ENCODE data around the gene CCND1. TPM values are rescaled to one million over a fixed set of nuclear protein-coding genes. Genes with fewer than 3 reads are reported as not detected.
A peak's percentile ranks its signal among the peaks of the same experiment; 100 is the strongest.

The CCND1 gene
- total RNA-seq, 1 experiment from 2014 or later, result 392 TPM

DNA sequence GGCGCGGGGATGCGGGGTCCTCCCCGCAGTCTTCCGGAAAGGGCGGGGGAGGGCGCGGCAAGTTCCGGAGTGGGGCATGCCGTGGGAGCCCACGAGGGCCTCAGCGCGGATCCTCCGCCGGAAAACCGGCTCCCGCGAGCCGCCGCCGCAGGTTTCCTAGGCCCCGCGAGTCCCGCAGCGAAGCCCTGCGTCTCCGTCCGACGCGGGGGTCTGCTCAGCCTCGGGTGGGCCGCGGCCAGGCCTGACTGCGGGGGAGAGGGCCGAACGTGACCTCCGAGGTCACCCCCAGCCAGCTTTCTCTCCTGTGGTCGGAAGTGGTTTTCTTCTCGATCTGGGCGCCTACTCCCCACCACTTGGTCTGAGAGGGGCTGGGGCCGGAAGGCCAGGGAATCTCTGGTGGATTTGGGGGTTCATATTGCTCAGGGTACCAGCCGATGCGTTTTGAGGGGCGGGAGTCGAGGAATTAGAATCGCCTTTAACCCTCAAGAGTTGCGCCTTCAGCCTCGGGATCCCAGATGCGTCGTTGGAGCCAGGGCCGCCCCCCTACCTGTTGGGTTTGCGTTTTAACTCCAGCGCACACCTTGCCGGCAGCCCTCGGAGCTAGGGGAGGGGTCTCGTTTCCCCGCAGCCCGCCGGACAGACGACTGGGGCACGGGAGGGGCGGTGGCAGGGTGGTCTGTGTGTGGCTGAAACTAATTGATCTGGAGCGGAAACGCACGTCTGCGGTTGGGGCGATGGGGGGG, 3.6 kb upstream of the CCND1 start:
- no peaks in the 10 kb centered on the region for H3K4me1 Mint-ChIP-seq (ENCODE audit: low read depth, unreplicated experiment)
- intact Hi-C loops (cut with micrococcal nuclease; ENCODE audit: unreplicated experiment), result no loop called here
- no peaks in the 10 kb centered on the region for H3K9me3 Mint-ChIP-seq (ENCODE audit: low read depth, unreplicated experiment)
- CTCF ChIA-PET, result no interaction called here
- H3K36me3 Mint-ChIP-seq (ENCODE audit: insufficient read depth, unreplicated experiment), result peaks cover 50% of the 10 kb centered on the region
- TF ChIP-seq, protein P1, sequence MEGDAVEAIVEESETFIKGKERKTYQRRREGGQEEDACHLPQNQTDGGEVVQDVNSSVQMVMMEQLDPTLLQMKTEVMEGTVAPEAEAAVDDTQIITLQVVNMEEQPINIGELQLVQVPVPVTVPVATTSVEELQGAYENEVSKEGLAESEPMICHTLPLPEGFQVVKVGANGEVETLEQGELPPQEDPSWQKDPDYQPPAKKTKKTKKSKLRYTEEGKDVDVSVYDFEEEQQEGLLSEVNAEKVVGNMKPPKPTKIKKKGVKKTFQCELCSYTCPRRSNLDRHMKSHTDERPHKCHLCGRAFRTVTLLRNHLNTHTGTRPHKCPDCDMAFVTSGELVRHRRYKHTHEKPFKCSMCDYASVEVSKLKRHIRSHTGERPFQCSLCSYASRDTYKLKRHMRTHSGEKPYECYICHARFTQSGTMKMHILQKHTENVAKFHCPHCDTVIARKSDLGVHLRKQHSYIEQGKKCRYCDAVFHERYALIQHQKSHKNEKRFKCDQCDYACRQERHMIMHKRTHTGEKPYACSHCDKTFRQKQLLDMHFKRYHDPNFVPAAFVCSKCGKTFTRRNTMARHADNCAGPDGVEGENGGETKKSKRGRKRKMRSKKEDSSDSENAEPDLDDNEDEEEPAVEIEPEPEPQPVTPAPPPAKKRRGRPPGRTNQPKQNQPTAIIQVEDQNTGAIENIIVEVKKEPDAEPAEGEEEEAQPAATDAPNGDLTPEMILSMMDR (IDR thresholded peaks at IDR 0.05; ENCODE audit: unreplicated experiment), result no peak
- peak overlapping the region; percentile 88 for H3K4me3 Mint-ChIP-seq (ENCODE audit: low read depth, unreplicated experiment)
- BruUV-seq (replicated peaks), result no TSS peak
- H3K27me3 Mint-ChIP-seq (ENCODE audit: unreplicated experiment), result no peaks in the 10 kb centered on the region
- no peak overlapping the region for H3K27ac Mint-ChIP-seq (ENCODE audit: unreplicated experiment)
- DNase-seq, result no peak

DNA sequence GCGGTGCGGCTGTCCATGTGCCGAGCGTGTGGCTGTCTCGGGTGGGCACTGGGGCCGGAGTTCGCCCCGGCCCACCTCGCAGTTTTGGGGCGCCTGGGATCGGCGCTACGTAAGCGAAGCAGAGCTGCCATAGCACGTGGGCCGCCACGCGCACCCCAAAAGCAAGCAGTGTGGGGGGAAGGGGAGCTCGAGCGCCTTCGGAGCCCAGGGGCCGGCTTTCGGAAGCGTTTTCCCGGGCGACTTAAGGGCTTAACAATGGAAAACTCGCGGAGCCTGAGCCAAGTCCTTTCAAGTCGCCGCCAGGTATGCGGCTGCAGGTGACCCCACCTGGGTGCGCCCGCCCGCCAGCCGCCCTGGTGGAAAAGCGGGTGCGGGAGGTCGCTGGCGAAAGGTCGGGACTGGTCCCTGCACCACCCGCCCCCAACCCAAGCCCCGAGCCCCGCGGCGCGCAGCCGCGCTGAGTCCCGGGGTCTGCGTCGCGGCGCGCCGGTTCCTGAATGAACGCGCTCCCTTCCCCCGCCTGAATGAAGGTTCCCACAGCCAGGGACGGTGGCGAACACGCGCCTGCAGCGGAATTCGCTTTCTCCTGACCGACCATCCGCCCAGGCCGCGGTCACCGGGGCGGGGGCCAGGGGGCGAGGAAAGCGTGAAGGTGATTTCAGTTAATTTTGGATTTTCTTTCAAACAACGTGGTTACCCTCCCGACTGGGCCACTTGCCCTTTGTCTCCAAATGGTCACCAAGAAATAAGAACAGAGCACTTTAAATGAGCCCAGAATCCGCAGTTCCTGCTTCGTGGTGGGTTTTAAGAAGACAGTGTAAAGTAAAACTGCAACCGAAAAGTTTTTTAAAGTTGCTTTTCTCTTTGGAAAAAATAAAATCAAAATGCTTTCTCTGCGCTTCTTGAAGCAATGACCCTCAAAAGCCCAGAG, 2.8 kb upstream of the CCND1 start:
- intact Hi-C loops (cut with micrococcal nuclease; ENCODE audit: unreplicated experiment), result no loop called here
- Mint-ChIP-seq H3K27me3 (ENCODE audit: unreplicated experiment) (no peaks in the 10 kb centered on the region), H3K4me3 (ENCODE audit: low read depth, unreplicated experiment) (peak overlapping the region; percentile 88), H3K36me3 (ENCODE audit: insufficient read depth, unreplicated experiment) (peaks cover 57% of the 10 kb centered on the region), H3K4me1 (ENCODE audit: low read depth, unreplicated experiment) (no peaks in the 10 kb centered on the region), H3K27ac (ENCODE audit: unreplicated experiment) (peak overlapping the region; percentile 74), H3K9me3 (ENCODE audit: low read depth, unreplicated experiment) (no peaks in the 10 kb centered on the region)
- CTCF ChIA-PET, result interaction anchor here (0.8 to 1.1 kb wide), 4 partner anchors 336 to 537 kb away, joined by 3 to 7 read pairs (median 6); no protein-coding TSS in a partner anchor
- TF ChIP-seq, protein P1 (IDR thresholded peaks at IDR 0.05; ENCODE audit: unreplicated experiment), result no peak
- no TSS peak for BruUV-seq (replicated peaks)
- peak; percentile 57 for DNase-seq

DNA sequence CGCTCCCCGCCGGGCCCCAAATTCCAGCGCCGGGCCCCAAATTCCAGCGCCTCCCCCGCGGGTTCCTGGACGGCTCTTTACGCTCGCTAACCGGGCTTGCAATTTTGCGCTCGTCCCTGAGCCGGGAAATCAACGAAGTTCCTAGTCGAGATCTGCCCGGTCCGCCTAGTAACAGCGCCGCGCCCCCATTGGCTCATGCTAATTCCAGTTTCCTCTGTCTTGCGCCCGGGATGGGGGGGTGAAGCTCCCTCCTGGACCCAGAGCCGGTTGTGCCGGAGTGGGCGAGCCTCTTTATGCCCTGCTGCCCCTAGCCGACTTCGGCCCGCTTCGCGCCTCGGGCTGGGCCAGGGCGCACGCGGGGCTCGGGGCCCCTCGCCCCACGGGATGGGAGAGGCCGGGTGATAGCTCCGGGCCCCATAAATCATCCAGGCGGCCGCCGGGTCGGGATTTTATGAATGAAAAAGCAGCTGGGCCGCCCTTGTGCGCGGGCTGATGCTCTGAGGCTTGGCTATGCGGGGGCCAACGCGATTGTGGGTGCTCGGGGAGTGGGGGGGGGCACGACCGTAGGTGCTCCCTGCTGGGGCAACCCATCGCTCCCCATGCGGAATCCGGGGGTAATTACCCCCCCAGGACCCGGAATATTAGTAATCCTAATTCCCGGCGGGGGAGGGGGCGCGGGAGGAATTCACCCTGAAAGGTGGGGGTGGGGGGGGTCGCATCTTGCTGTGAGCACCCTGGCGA, 1.8 kb upstream of the CCND1 start:
- intact Hi-C loops (cut with micrococcal nuclease; ENCODE audit: unreplicated experiment), result no loop called here
- H3K4me3 Mint-ChIP-seq (ENCODE audit: low read depth, unreplicated experiment), result peak overlapping the region; percentile 88
- H3K9me3 Mint-ChIP-seq (ENCODE audit: low read depth, unreplicated experiment), result no peaks in the 10 kb centered on the region
- TF ChIP-seq, protein P1 (IDR thresholded peaks at IDR 0.05; ENCODE audit: unreplicated experiment), result no peak
- BruUV-seq (replicated peaks), result no TSS peak
- H3K27me3 Mint-ChIP-seq (ENCODE audit: unreplicated experiment), result no peaks in the 10 kb centered on the region
- peaks cover 66% of the 10 kb centered on the region for H3K36me3 Mint-ChIP-seq (ENCODE audit: insufficient read depth, unreplicated experiment)
- DNase-seq, result peak; percentile 95
- peak overlapping the region; percentile 96 for H3K27ac Mint-ChIP-seq (ENCODE audit: unreplicated experiment)
- CTCF ChIA-PET, result interaction anchor here (0.6 to 1.1 kb wide), 7 partner anchors 34 to 573 kb away, joined by 3 to 12 read pairs (median 7); no protein-coding TSS in a partner anchor
- H3K4me1 Mint-ChIP-seq (ENCODE audit: low read depth, unreplicated experiment), result peaks cover 5% of the 10 kb centered on the region

DNA sequence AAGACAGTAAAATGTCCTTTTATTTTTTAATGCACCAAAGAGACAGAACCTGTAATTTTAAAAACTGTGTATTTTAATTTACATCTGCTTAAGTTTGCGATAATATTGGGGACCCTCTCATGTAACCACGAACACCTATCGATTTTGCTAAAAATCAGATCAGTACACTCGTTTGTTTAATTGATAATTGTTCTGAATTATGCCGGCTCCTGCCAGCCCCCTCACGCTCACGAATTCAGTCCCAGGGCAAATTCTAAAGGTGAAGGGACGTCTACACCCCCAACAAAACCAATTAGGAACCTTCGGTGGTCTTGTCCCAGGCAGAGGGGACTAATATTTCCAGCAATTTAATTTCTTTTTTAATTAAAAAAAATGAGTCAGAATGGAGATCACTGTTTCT, 1.1 kb upstream of the CCND1 start:
- H3K36me3 Mint-ChIP-seq (ENCODE audit: insufficient read depth, unreplicated experiment), result peaks cover 73% of the 10 kb centered on the region
- H3K27ac Mint-ChIP-seq (ENCODE audit: unreplicated experiment), result peak overlapping the region; percentile 96
- CTCF ChIA-PET, result interaction anchor here (0.6 kb wide), 1 partner anchor 38 kb away, joined by 3 read pairs; no protein-coding TSS in a partner anchor
- no TSS peak for BruUV-seq (replicated peaks)
- TF ChIP-seq, protein P1 (IDR thresholded peaks at IDR 0.05; ENCODE audit: unreplicated experiment), result no peak
- peak overlapping the region; percentile 88 for H3K4me3 Mint-ChIP-seq (ENCODE audit: low read depth, unreplicated experiment)
- peaks cover 8% of the 10 kb centered on the region for H3K4me1 Mint-ChIP-seq (ENCODE audit: low read depth, unreplicated experiment)
- no peaks in the 10 kb centered on the region for H3K9me3 Mint-ChIP-seq (ENCODE audit: low read depth, unreplicated experiment)
- DNase-seq, result no peak
- intact Hi-C loops (cut with micrococcal nuclease; ENCODE audit: unreplicated experiment), result loop anchor here (1.0 to 5.0 kb wide), 3 partner anchors 143 to 343 kb away; no protein-coding TSS in a partner anchor
- no peaks in the 10 kb centered on the region for H3K27me3 Mint-ChIP-seq (ENCODE audit: unreplicated experiment)

Measured in Calu3 (cell line).